ENCODE measurements around the gene SLC10A7.

DNA sequence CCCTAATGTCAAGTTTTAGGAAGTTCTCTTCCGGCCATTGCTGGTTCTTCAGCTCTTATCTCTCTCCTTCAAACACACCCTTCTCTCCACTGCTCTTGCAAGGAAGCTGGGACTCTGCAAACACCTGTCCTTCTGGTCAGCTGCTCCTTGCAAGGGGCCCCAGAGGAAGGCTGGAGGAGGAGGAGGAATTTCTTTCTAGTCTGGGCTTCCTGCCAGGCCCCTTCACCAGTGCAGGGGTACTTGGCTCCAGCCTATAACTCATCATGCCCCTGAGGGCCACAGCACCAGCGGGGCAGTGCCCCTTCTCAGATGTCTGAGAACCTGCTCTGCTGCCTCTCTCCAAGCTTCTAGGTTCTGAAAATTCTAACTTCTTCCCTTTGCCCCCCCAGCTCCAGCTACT, 260.7 kb downstream of the SLC10A7 start:
- no peak for TF ChIP-seq YY1 (IDR thresholded peaks at IDR 0.05; ENCODE audit: insufficient read depth, insufficient read length)
- no peak for TF ChIP-seq ZNF274 (IDR thresholded peaks at IDR 0.05; ENCODE audit: low read depth, low read length)
- TF ChIP-seq SUZ12 (IDR thresholded peaks at IDR 0.05; ENCODE audit: extremely low read depth, insufficient read depth, insufficient read length) = no peak
